ENCODE results near the gene HOXB9. TPM values are rescaled to one million over a fixed set of nuclear protein-coding genes. Genes with fewer than 3 reads are reported as not detected.

The HOXB9 gene
- total RNA-seq, 2 experiments from 2014 or later, result 0.37 to 0.65 TPM

DNA sequence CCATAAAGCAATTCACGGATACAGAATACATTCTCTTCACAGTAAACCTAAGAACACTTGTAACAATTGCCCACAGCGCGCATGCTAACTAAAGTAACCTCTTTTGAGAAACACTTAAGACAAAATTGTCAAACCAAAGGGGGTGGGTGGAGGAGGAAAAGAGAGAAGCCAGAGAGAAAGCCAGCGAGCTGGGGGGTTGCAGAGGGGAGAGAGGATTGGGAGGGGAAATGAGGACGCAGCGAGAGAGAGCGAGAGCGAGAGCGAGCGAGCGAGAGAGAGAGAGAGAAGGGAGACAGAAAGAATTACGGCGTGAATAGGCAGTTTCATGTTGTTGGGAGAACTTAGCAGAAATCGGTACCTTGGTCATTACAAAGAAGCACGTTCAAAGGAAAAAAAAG is 13.7 kb downstream of the HOXB9 start:
- ATAC-seq (no peak), DNase-seq (peak; percentile 31)
- Mint-ChIP-seq H3K4me3 (peak overlapping the region; percentile 66), H3K9me3 (ENCODE audit: insufficient read depth) (no peaks in the 10 kb centered on the region), H3K4me1 (ENCODE audit: low read depth) (peaks cover 44% of the 10 kb centered on the region), H3K27ac (peak overlapping the region; percentile 41), H3K36me3 (ENCODE audit: low read depth) (peaks cover 3% of the 10 kb centered on the region), H3K27me3 (ENCODE audit: low read depth) (peaks cover 75% of the 10 kb centered on the region)
- ChIA-PET CTCF (interaction anchor here (0.7 to 1.8 kb wide), 14 partner anchors 10 to 587 kb away, joined by 3 to 14 read pairs (median 4); partner anchors contain the start of genes HOXB5 and HOXB9), POLR2A (no interaction called here)

DNA sequence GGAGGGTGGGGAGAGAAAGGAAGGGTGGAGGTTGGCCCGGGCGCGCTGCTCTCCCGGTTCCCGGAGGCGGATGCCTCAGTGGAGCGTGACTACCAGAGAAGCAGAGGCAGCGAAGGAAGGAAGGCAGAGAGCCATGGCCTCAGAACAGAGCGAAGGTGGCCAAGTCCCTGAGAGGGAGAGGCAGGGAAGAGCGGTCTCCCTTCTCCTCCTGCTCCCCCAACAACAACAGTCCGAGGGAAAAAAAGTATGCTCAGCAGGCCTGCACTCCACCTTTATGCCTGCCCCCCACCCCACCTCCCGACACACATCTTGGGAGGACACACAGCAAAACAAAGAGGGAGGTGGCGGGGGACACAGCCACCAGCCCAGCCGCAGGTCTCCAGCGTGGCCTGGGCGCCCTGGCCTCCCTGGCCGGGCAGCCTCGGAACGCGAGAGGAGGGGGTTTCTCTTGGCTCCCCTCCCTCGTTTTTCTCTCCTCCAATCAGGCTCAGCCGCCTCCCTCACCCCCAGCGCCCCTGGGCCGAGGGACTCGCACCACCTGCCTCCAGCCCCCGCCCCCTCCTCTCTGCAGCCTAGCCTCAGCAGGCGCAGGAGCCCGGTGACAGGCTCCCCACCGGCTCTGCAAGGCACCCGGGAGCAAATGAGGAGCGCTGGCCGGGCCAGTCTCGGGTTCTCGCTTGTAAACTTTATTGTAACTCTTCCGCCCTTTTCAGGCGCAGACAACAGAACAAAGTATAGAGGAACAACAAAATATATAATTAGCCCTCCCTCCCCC is 14.3 kb downstream of the HOXB9 start:
- Mint-ChIP-seq H3K27ac (peak overlapping the region; percentile 60), H3K4me1 (ENCODE audit: low read depth) (peaks cover 38% of the 10 kb centered on the region), H3K27me3 (ENCODE audit: low read depth) (peaks cover 74% of the 10 kb centered on the region), H3K36me3 (ENCODE audit: low read depth) (peaks cover 3% of the 10 kb centered on the region), H3K9me3 (ENCODE audit: insufficient read depth) (no peaks in the 10 kb centered on the region), H3K4me3 (peak overlapping the region; percentile 89)
- DNase-seq, result no peak
- CTCF ChIA-PET, result interaction anchor here (1.3 to 1.4 kb wide), 2 partner anchors 14 to 19 kb away, joined by 11 to 14 read pairs; partner anchors contain the start of genes HOXB5 and HOXB9
- POLR2A ChIA-PET, result no interaction called here
- no peak for ATAC-seq

DNA sequence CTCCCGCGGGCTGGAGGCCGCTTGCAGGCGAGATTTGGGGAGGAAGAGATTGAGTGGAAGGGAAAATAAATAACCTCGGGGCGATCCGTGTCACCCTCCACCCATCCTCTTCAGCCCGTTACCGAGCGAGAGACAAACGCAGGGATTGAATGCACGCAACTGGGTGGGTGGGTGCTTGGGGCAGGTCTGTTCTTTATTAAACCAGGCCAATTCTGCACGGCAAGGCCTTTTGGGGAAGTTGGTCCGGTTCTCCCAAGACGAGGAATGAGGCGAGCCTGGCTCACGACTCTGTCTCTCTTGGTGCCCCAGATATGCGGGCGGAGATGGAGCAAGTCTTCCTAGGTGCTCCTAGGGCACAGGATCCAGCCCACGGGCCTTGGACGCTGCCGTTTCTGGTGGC is 14.9 kb downstream of the HOXB9 start:
- peaks cover 3% of the 10 kb centered on the region for H3K36me3 Mint-ChIP-seq (ENCODE audit: low read depth)
- ATAC-seq (peak; percentile 13), DNase-seq (no peak)
- CTCF ChIA-PET, result no interaction called here
- POLR2A ChIA-PET, result no interaction called here
- H3K9me3 Mint-ChIP-seq (ENCODE audit: insufficient read depth), result no peaks in the 10 kb centered on the region
- H3K27me3 Mint-ChIP-seq (ENCODE audit: low read depth), result peaks cover 74% of the 10 kb centered on the region
- H3K4me3 Mint-ChIP-seq, result peak overlapping the region; percentile 89
- peak overlapping the region; percentile 71 for H3K27ac Mint-ChIP-seq
- H3K4me1 Mint-ChIP-seq (ENCODE audit: low read depth), result peaks cover 36% of the 10 kb centered on the region

DNA sequence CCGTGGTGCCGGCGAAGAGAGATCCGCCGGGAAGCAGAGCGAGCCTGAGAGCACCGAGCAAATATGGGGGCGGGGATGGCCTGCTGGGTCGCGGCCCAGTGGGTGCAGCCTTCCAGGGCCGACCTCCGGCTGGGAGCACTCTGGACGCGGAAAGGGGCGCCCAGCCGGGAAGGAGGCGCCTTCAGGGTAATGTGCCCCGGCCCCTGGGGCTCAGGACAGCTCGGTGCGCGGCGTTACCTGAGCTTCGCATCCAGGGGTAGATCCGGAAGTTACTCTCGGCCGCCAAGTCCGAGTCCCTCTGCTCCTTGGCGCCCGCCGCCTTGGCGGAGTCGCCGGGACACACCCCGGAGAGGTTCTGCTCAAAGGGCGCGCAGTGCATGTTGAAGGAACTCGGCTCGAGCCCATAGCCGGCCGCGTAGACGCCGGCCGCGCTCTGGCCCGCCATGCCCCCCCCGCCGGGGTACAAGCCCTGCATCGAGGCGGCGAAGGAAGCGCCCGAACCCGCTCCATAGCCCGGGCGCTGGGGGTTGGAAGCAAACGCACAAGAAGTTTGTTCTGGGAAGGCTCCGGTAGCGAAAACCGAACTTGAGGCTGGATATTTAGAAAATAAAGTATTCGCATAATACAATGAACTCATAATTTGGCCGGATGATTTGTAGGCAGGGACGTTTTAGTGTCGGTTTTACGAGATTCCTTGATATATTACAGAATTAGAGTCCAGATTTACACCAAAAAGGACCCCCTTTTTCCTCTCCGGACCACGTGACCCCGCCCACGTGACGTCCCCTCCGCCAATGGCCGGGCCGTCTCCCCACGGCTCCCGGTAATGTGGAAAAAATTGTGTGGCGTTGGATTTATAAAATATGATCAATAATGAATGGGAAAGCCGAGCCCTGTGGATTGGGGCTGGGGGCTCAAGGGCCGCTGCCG is 15.6 kb downstream of the HOXB9 start, which contains the start of gene HOXB7:
Gene HOXB7, minus strand, starts transcription at position 736 of the 930 bp plus-strand sequence. Its CDS starts 99 bp downstream, at position 637.
- POLR2A ChIA-PET, result interaction anchor here (1.0 kb wide), 1 partner anchor 164 kb away, joined by 3 read pairs; no protein-coding TSS in a partner anchor
- peak; percentile 47 for ATAC-seq

DNA sequence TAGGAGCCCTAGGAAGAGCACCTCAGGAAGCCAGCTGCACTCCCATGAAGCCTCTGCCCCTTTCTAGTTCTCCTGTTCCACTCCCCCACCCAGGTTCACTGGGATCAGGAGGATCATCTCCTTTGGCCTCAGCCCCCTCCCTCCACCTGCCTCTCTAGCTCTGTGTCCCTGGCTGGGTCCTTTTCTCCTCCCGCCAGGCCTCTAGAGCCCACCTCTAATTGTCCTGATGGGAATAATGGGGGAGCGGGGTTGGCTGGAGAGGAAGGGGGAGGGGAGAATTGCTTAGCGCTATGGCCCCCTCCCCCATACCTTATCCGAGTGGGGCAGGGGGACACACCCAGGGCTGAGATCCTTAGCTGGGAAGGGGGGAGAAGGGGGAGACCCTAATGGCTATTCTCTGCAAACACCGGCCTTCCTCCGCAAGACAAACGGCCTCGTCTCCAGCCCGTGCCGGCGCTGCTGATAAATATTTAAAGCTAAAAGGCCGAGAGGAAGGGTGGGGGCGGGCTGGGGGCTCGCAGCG is 16.3 kb downstream of the HOXB9 start:
- peaks cover 38% of the 10 kb centered on the region for H3K4me1 Mint-ChIP-seq (ENCODE audit: low read depth)
- ChIA-PET POLR2A (interaction anchor here (1.0 kb wide), 1 partner anchor 163 kb away, joined by 3 read pairs; no protein-coding TSS in a partner anchor), CTCF (interaction anchor here (0.7 to 4.4 kb wide), 7 partner anchors 8 to 585 kb away, joined by 3 to 32 read pairs (median 5); no protein-coding TSS in a partner anchor)
- ATAC-seq (no peak), DNase-seq (no peak)
- H3K27me3 Mint-ChIP-seq (ENCODE audit: low read depth), result peaks cover 67% of the 10 kb centered on the region
- peak overlapping the region; percentile 89 for H3K4me3 Mint-ChIP-seq
- H3K36me3 Mint-ChIP-seq (ENCODE audit: low read depth), result peaks cover 3% of the 10 kb centered on the region
- no peaks in the 10 kb centered on the region for H3K9me3 Mint-ChIP-seq (ENCODE audit: insufficient read depth)
- H3K27ac Mint-ChIP-seq, result no peak overlapping the region

More for the DNA sequence above, 15.6 kb downstream of the HOXB9 start, which contains the start of gene HOXB7:
- Mint-ChIP-seq H3K27ac (peak within 1 kb of the TSS; percentile 71), H3K9me3 (ENCODE audit: insufficient read depth) (no peaks in the 10 kb centered on the region), H3K36me3 (ENCODE audit: low read depth) (peaks cover 3% of the 10 kb centered on the region), H3K27me3 (ENCODE audit: low read depth) (peaks cover 70% of the 10 kb centered on the region), H3K4me1 (ENCODE audit: low read depth) (peaks cover 36% of the 10 kb centered on the region), H3K4me3 (peak within 1 kb of the TSS; percentile 89)
- DNase-seq, result peak; percentile 75
- CTCF ChIA-PET, result interaction anchor here (0.7 to 4.4 kb wide), 6 partner anchors 8 to 585 kb away, joined by 3 to 32 read pairs (median 6); no protein-coding TSS in a partner anchor

DNA sequence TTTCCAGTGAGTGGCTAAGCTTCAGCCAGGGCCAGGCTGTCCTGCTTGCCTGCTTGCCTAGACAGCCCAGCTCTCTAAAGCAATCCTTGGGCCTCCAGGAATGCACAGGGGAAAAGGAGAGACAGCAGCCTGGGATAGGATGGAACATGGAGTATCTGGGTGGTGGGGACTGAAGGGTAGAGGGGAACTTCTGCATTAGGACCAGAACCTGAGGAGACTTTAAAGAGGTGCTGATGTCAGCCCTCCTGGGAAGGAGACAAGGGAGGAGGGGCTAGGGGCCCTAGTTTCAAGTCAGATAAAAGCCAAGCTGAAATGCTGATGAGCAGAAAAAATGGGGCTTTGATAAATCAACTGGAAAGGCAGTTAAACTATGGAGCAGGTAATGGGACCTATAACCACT is 17.1 kb downstream of the HOXB9 start:
- H3K36me3 Mint-ChIP-seq (ENCODE audit: low read depth), result peaks cover 3% of the 10 kb centered on the region
- H3K9me3 Mint-ChIP-seq (ENCODE audit: insufficient read depth), result no peaks in the 10 kb centered on the region
- peaks cover 69% of the 10 kb centered on the region for H3K27me3 Mint-ChIP-seq (ENCODE audit: low read depth)
- POLR2A ChIA-PET, result no interaction called here
- DNase-seq (no peak), ATAC-seq (no peak)
- no peak overlapping the region for H3K27ac Mint-ChIP-seq
- CTCF ChIA-PET, result interaction anchor here (1.0 to 4.4 kb wide), 6 partner anchors 8 to 584 kb away, joined by 3 to 32 read pairs (median 6); no protein-coding TSS in a partner anchor
- H3K4me1 Mint-ChIP-seq (ENCODE audit: low read depth), result peaks cover 37% of the 10 kb centered on the region
- peak overlapping the region; percentile 89 for H3K4me3 Mint-ChIP-seq

DNA sequence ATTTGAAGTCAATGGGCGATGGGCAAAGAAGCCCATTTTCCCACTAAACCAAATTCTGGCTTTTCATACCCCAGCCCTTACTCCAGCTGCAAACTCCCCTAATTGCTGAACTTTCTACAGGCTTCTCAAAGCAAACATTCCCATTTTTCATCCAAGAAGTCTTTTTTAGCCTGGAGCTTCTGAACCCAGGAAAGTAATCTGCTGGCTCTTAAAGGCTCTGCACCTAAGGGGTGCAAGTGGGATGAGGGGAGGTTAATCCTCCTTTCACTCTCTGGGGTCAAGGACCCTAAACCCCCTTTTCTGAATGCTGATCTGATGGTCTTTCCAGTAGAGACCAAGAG is 17.7 kb downstream of the HOXB9 start:
- no peaks in the 10 kb centered on the region for H3K9me3 Mint-ChIP-seq (ENCODE audit: insufficient read depth)
- H3K4me3 Mint-ChIP-seq, result no peak overlapping the region
- peaks cover 3% of the 10 kb centered on the region for H3K36me3 Mint-ChIP-seq (ENCODE audit: low read depth)
- ChIA-PET CTCF (interaction anchor here (1.0 to 4.4 kb wide), 4 partner anchors 9 to 272 kb away, joined by 3 to 32 read pairs (median 6); no protein-coding TSS in a partner anchor), POLR2A (no interaction called here)
- ATAC-seq, result no peak
- no peak overlapping the region for H3K27ac Mint-ChIP-seq
- H3K4me1 Mint-ChIP-seq (ENCODE audit: low read depth), result peaks cover 35% of the 10 kb centered on the region
- H3K27me3 Mint-ChIP-seq (ENCODE audit: low read depth), result peaks cover 70% of the 10 kb centered on the region
- no peak for DNase-seq

DNA sequence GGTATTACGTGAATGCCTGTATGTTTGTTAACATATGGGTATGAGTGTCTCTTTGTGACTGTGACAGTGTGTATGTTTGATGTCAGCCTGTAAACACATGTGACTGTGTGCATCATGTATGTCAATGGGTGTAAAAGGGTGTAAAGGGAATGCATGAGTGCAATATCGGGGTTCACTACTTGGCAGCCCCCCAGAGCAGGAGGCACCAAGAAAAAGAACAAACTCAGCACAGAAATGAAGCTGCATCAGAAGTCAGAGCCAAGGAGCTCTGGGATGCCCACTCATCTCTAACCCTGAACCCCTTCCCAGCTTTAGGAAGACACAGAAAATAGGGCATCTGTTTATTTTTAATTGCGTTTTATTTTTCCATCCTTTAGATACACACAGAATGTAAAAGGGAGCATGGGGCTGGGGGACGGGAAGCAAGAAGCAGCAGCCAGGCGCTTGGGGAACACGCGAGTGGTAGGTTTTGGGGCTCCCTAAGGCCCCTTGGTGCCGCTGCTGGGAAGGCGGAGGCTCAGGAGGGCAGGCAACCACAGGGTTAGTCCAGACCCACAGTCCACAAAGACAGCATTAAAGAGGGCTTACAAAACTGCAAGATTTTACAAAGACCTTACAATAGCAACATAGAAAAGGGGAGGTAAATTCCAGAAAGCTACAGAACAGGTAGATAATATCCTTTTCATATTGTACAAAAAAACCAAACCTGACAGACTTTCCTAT is 19.1 kb downstream of the HOXB9 start:
- ATAC-seq (no peak), DNase-seq (no peak)
- Mint-ChIP-seq H3K9me3 (ENCODE audit: insufficient read depth) (no peaks in the 10 kb centered on the region), H3K36me3 (ENCODE audit: low read depth) (peaks cover 3% of the 10 kb centered on the region), H3K27me3 (ENCODE audit: low read depth) (peaks cover 70% of the 10 kb centered on the region), H3K4me1 (ENCODE audit: low read depth) (peaks cover 39% of the 10 kb centered on the region), H3K4me3 (no peak overlapping the region), H3K27ac (no peak overlapping the region)
- ChIA-PET POLR2A (no interaction called here), CTCF (interaction anchor here (0.6 to 4.4 kb wide), 4 partner anchors 11 to 271 kb away, joined by 3 to 32 read pairs (median 4); partner anchors contain the start of gene HOXB5)

DNA sequence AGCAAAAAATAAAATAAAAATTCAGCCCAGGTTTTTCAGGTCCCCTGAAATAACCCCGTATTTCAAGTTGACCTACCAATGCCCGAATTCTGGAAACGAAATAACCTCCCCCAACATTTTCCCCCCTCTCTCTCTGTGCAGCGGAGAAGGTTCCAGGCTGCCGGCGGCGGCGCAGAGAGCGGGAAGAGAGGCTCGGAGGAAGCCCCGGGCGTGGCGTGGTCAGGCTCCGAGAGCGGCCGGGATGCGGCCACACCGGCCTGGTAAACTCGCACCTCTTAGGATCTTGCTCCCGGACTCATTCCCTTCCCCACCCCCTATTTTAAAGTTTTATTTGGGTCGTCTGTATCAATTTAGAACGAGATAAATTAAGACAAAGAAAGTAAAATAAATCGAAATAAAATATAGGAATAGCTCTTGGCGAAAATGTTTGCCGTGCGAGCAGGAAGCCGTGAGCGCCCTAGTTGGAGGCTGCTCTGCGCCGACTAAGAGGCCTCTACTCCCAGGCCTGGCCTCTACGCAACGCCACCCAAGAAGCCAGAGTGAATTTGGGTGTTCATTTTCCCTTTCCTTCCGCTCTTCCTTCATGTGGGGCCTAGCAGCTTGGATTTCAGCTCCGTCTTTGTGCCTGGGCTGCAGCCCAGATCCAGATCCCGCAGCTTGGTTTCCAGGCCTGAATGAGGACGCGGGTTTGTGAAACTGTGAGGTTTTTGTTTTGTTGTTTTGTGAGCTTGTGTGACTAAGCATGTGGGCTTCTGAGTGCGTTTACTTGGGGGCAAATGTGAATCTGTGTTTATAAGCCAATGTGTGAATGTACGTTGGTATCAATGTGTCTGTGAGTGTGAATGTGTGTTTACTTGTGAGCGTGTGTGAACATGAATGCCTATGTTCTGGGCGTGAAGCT is 19.9 kb downstream of the HOXB9 start:
- no peak overlapping the region for H3K27ac Mint-ChIP-seq
- ChIA-PET CTCF (interaction anchor here (0.9 to 4.4 kb wide), 4 partner anchors 8 to 270 kb away, joined by 3 to 32 read pairs (median 5); partner anchors contain the start of gene HOXB5), POLR2A (no interaction called here)
- H3K4me3 Mint-ChIP-seq, result no peak overlapping the region
- H3K36me3 Mint-ChIP-seq (ENCODE audit: low read depth), result peaks cover 3% of the 10 kb centered on the region
- ATAC-seq (no peak), DNase-seq (no peak)
- no peaks in the 10 kb centered on the region for H3K9me3 Mint-ChIP-seq (ENCODE audit: insufficient read depth)
- peaks cover 41% of the 10 kb centered on the region for H3K4me1 Mint-ChIP-seq (ENCODE audit: low read depth)
- H3K27me3 Mint-ChIP-seq (ENCODE audit: low read depth), result peaks cover 69% of the 10 kb centered on the region

DNA sequence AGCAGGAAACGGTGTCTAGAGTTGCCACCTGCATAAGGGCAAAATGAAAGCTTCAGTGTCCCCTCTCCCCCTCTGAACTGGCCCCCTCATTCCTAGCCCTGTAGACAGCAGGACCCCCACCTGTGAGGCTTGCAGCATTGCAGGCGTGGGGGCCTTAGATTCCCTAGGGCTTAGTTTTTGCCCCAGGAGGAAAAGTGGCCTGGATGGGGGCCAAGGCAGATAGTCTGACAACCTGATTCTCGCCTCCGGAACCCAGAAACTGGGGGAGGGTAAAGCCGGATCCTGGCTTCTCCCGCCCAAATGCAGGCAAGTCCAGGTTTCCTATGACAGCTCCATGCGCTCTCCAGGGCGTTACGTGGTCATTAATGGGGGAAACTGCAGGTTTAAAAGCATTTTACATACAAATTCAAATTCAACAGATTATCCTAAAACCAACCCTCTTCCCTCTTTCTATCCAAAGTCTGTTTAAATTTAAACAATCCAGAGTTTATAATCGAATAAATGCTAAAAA is 20.7 kb downstream of the HOXB9 start:
- H3K27ac Mint-ChIP-seq, result no peak overlapping the region
- POLR2A ChIA-PET, result no interaction called here
- H3K9me3 Mint-ChIP-seq (ENCODE audit: insufficient read depth), result no peaks in the 10 kb centered on the region
- H3K4me1 Mint-ChIP-seq (ENCODE audit: low read depth), result peaks cover 37% of the 10 kb centered on the region
- DNase-seq, result no peak
- H3K4me3 Mint-ChIP-seq, result no peak overlapping the region
- H3K36me3 Mint-ChIP-seq (ENCODE audit: low read depth), result no peaks in the 10 kb centered on the region
- peaks cover 71% of the 10 kb centered on the region for H3K27me3 Mint-ChIP-seq (ENCODE audit: low read depth)
- no peak for ATAC-seq
- CTCF ChIA-PET, result interaction anchor here (1.6 kb wide), 1 partner anchor 9 kb away, joined by 5 read pairs; no protein-coding TSS in a partner anchor
